ENCODE measurements around the gene GAS2. TPM values are rescaled to one million over a fixed set of nuclear protein-coding genes. Genes with fewer than 3 reads are reported as not detected.
A peak's percentile ranks its signal among the peaks of the same experiment; 100 is the strongest.

The GAS2 gene
- total and polyA plus RNA-seq, 9 of the 15 experiments (the other 6 are each of a cell fraction or from before 2014, with no cell fraction given), result 0.77 to 1.9 (median 1.1) TPM

DNA sequence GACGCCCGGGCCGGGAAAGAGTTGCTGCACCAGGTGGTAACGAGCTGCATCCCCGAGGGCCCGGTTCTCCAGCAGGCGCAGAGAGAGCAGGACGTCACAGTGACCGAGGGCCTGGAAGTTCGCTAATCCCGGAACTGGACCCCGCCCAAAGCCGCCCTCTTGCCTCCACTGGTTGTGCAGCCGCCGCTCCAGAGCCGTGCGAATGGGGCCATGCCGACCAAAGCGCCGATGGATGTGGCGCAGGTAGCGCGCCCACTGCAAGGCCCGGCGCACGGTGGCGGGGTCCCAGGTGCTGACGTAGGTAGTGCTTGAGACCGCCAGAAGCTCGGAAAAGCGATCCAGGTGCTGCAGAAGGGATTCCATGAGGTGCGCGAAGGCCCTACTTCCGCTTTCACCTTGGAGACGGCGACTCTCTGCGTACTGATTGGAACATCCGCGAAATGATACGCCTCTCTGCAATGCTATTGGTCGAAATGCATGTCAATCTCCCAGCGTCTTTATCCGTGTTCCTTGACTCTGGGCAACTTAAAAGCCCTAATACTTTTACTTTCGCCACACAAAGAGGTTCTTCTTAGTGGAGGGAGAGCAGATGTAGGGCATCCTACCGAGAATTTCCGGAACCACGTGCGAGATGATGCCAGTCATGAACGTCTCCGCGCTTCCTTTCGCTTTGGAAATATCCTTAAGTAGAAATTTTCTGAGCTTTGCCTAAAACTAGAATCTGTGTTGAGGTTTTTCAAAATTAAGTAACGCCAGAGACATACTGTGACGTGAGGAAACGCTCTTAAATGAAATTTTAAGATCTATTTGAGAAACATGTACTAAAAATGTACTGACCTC is 40.7 kb upstream of the GAS2 start, which contains the start of gene FANCF (continued):
- TF ChIP-seq, protein P1, sequence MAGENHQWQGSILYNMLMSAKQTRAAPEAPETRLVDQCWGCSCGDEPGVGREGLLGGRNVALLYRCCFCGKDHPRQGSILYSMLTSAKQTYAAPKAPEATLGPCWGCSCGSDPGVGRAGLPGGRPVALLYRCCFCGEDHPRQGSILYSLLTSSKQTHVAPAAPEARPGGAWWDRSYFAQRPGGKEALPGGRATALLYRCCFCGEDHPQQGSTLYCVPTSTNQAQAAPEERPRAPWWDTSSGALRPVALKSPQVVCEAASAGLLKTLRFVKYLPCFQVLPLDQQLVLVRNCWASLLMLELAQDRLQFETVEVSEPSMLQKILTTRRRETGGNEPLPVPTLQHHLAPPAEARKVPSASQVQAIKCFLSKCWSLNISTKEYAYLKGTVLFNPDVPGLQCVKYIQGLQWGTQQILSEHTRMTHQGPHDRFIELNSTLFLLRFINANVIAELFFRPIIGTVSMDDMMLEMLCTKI (IDR thresholded peaks at IDR 0.05; ENCODE audit: partially characterized antibody), result no peak
- no peak for TF ChIP-seq BCOR (IDR thresholded peaks at IDR 0.05)
- no peak for TF ChIP-seq FOXA3 (CRISPR knock-in tag; conservative IDR thresholded peaks at IDR 0.05 in 1 of 2, IDR thresholded peaks at IDR 0.05 in 1 of 2)
- TF ChIP-seq, protein P2, sequence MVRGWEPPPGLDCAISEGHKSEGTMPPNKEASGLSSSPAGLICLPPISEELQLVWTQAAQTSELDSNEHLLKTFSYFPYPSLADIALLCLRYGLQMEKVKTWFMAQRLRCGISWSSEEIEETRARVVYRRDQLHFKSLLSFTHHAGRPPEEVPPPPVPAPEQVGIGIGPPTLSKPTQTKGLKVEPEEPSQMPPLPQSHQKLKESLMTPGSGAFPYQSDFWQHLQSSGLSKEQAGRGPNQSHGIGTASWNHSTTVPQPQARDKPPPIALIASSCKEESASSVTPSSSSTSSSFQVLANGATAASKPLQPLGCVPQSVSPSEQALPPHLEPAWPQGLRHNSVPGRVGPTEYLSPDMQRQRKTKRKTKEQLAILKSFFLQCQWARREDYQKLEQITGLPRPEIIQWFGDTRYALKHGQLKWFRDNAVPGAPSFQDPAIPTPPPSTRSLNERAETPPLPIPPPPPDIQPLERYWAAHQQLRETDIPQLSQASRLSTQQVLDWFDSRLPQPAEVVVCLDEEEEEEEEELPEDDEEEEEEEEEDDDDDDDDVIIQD (CRISPR knock-in tag; IDR thresholded peaks at IDR 0.05), result no peak
- TF ChIP-seq CBX3 (IDR thresholded peaks at IDR 0.05; ENCODE audit: borderline replicate concordance in 1 of 2, low read length in 2 of 2), result no peak
- no peak for TF ChIP-seq NUFIP1 (IDR thresholded peaks at IDR 0.05; ENCODE audit: partially characterized antibody)
- no peak for TF ChIP-seq ZNF23 (CRISPR knock-in tag; IDR thresholded peaks at IDR 0.05)
- TF ChIP-seq SP2 (IDR thresholded peaks at IDR 0.05; ENCODE audit: extremely low read depth, low read depth, low read length, poor library complexity, severe bottlenecking), result peak; percentile 77
- TF ChIP-seq, protein P3, sequence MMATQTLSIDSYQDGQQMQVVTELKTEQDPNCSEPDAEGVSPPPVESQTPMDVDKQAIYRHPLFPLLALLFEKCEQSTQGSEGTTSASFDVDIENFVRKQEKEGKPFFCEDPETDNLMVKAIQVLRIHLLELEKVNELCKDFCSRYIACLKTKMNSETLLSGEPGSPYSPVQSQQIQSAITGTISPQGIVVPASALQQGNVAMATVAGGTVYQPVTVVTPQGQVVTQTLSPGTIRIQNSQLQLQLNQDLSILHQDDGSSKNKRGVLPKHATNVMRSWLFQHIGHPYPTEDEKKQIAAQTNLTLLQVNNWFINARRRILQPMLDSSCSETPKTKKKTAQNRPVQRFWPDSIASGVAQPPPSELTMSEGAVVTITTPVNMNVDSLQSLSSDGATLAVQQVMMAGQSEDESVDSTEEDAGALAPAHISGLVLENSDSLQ (IDR thresholded peaks at IDR 0.05), result peak; percentile 100
- TF ChIP-seq, protein P4, sequence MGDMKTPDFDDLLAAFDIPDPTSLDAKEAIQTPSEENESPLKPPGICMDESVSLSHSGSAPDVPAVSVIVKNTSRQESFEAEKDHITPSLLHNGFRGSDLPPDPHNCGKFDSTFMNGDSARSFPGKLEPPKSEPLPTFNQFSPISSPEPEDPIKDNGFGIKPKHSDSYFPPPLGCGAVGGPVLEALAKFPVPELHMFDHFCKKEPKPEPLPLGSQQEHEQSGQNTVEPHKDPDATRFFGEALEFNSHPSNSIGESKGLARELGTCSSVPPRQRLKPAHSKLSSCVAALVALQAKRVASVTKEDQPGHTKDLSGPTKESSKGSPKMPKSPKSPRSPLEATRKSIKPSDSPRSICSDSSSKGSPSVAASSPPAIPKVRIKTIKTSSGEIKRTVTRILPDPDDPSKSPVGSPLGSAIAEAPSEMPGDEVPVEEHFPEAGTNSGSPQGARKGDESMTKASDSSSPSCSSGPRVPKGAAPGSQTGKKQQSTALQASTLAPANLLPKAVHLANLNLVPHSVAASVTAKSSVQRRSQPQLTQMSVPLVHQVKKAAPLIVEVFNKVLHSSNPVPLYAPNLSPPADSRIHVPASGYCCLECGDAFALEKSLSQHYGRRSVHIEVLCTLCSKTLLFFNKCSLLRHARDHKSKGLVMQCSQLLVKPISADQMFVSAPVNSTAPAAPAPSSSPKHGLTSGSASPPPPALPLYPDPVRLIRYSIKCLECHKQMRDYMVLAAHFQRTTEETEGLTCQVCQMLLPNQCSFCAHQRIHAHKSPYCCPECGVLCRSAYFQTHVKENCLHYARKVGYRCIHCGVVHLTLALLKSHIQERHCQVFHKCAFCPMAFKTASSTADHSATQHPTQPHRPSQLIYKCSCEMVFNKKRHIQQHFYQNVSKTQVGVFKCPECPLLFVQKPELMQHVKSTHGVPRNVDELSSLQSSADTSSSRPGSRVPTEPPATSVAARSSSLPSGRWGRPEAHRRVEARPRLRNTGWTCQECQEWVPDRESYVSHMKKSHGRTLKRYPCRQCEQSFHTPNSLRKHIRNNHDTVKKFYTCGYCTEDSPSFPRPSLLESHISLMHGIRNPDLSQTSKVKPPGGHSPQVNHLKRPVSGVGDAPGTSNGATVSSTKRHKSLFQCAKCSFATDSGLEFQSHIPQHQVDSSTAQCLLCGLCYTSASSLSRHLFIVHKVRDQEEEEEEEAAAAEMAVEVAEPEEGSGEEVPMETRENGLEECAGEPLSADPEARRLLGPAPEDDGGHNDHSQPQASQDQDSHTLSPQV (IDR thresholded peaks at IDR 0.05), result no peak
- TF ChIP-seq ZNF311 (CRISPR knock-in tag; IDR thresholded peaks at IDR 0.05), result no peak
- no peak for TF ChIP-seq ZNF133 (CRISPR knock-in tag; IDR thresholded peaks at IDR 0.05)
- TF ChIP-seq, protein P5, sequence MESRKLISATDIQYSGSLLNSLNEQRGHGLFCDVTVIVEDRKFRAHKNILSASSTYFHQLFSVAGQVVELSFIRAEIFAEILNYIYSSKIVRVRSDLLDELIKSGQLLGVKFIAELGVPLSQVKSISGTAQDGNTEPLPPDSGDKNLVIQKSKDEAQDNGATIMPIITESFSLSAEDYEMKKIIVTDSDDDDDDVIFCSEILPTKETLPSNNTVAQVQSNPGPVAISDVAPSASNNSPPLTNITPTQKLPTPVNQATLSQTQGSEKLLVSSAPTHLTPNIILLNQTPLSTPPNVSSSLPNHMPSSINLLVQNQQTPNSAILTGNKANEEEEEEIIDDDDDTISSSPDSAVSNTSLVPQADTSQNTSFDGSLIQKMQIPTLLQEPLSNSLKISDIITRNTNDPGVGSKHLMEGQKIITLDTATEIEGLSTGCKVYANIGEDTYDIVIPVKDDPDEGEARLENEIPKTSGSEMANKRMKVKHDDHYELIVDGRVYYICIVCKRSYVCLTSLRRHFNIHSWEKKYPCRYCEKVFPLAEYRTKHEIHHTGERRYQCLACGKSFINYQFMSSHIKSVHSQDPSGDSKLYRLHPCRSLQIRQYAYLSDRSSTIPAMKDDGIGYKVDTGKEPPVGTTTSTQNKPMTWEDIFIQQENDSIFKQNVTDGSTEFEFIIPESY (CRISPR knock-in tag; IDR thresholded peaks at IDR 0.05), result 0 out of 2 replicates have a peak, but pooled peaks have one; percentile 17
- peak; percentile 90 for TF ChIP-seq RFX1 (IDR thresholded peaks at IDR 0.05)
- TF ChIP-seq ETV1 (tag; conservative IDR thresholded peaks at IDR 0.05; ENCODE audit: low read depth), result no peak; the same call in 1 of the 2 replicates
- peak; percentile 67 for TF ChIP-seq HDAC2 (IDR thresholded peaks at IDR 0.05)
- TF ChIP-seq MTA3 (IDR thresholded peaks at IDR 0.05; ENCODE audit: borderline replicate concordance), result peak; percentile 31; the same call in 1 of the 2 replicates

Data from K562 (cell line).